Mesodermal cell (in vitro differentiated cells): Measurements from ENCODE around the gene HDAC4.

Source experiments
- H3K27ac ChIP-seq: 2 replicates; pipeline ENCODE4 v1.7.0; 2013; ENCODE audit warnings: mild to moderate bottlenecking, low read depth, low read length, moderate library complexity; ENCODE audit not compliant: severe bottlenecking
- H3K36me3 ChIP-seq: 2 replicates; pipeline ENCODE4 v1.7.1; 2013; ENCODE audit warnings: mild to moderate bottlenecking, low read length, moderate library complexity; ENCODE audit not compliant: control insufficient read depth, insufficient read depth
- H3K4me1 ChIP-seq: one replicate; pipeline ENCODE4 v1.7.1; 2013; ENCODE audit warnings: mild to moderate bottlenecking, low read length; ENCODE audit not compliant: insufficient read depth, control insufficient read depth, poor library complexity, severe bottlenecking
- H3K4me3 ChIP-seq: 2 replicates; pipeline ENCODE4 v1.7.0; 2013; ENCODE audit warnings: low read length, control low read depth, mild to moderate bottlenecking; ENCODE audit not compliant: insufficient read depth, poor library complexity, severe bottlenecking; ENCODE audit errors: extremely low read depth
- H3K9me3 ChIP-seq: 2 replicates; pipeline ENCODE4 v1.7.1; 2013; ENCODE audit warnings: mild to moderate bottlenecking, low read length, moderate library complexity; ENCODE audit not compliant: control insufficient read depth
- WGBS, 2 experiments: methylation state at CpG; one replicate each; pipeline ENCODE4 v1.1.5; 2013; ENCODE audit warnings: missing lambda C conversion rate in 2 of 2; ENCODE audit not compliant: insufficient coverage in 2 of 2; 5-methylcytosine and 5-hydroxymethylcytosine counted together

Gene HDAC4

DNA sequence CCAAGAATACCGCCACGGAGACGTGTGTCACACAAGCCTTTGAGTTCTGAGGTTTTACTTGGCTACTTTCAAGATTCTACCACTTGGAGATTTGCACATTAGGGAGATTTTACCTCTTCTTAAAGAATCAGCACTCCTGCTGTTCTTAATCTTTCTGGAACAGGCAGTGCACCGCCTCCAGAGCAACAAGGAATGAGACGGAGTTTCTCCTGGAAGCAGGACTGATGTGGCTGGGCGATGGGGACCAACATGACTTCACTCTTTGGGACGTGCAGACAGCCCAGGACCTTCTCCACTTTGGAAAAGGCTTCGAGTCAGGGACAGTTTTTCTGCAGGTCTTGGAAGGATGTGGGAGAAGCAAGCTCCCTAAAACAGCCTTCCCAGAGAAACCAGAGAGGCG is 255.2 kb downstream of the HDAC4 start:
- Histone ChIP-seq H3K4me3 (no peak overlapping the region), H3K9me3 (no peaks in the 10 kb centered on the region), H3K36me3 (peaks cover 12% of the 10 kb centered on the region), H3K4me1 (no peaks in the 10 kb centered on the region), H3K27ac (no peak overlapping the region)
- WGBS, 2 experiments, result 92 to 95% methylated on average over 8 to 9 of the region's 9 CpGs

DNA sequence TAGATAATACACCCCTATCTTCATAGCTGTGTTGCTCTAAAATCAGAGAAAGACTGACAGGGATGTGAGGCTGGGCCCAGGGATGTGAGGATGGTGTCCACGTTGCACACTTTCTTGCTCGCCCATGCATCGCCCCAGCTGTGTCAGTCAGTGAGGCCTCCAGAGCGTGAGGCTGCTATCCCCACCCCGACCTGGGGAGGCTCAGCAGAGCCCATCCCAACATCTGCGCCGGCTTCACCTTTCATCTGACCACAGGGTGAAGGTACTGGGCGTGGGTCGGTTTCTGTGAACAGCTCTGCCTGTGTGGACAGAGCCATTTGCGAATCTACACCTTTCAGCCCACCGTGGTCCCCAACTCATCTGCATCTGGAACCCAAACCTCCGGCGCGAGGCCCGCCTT is 255.7 kb downstream of the HDAC4 start:
- H3K36me3 ChIP-seq, result peaks cover 12% of the 10 kb centered on the region
- 94 to 95% methylated on average over 15 of the region's 15 CpGs for WGBS, 2 experiments

DNA sequence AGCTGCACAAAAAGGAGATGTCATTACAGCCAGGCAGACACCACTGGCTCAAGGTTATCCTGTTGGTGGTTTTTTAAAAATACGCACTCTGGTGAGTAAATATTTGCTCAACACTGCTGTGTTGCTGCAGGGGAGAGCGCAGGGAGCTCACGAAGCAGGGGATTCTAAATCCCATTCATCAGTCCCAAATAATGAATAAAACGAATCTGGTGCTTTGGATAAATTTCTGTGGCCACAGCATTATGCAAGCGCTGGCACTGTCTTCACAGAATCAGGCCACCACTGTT is 256.2 kb downstream of the HDAC4 start:
- Histone ChIP-seq H3K27ac (no peak overlapping the region), H3K4me3 (no peak overlapping the region), H3K36me3 (peaks cover 13% of the 10 kb centered on the region), H3K9me3 (no peaks in the 10 kb centered on the region), H3K4me1 (no peaks in the 10 kb centered on the region)
- WGBS, 2 experiments, result 94 to 100% methylated on average over 3 to 5 of the region's 5 CpGs

More for the DNA sequence above, 255.7 kb downstream of the HDAC4 start:
- H3K4me1 ChIP-seq, result no peaks in the 10 kb centered on the region
- H3K27ac ChIP-seq, result no peak overlapping the region
- no peaks in the 10 kb centered on the region for H3K9me3 ChIP-seq
- no peak overlapping the region for H3K4me3 ChIP-seq

DNA sequence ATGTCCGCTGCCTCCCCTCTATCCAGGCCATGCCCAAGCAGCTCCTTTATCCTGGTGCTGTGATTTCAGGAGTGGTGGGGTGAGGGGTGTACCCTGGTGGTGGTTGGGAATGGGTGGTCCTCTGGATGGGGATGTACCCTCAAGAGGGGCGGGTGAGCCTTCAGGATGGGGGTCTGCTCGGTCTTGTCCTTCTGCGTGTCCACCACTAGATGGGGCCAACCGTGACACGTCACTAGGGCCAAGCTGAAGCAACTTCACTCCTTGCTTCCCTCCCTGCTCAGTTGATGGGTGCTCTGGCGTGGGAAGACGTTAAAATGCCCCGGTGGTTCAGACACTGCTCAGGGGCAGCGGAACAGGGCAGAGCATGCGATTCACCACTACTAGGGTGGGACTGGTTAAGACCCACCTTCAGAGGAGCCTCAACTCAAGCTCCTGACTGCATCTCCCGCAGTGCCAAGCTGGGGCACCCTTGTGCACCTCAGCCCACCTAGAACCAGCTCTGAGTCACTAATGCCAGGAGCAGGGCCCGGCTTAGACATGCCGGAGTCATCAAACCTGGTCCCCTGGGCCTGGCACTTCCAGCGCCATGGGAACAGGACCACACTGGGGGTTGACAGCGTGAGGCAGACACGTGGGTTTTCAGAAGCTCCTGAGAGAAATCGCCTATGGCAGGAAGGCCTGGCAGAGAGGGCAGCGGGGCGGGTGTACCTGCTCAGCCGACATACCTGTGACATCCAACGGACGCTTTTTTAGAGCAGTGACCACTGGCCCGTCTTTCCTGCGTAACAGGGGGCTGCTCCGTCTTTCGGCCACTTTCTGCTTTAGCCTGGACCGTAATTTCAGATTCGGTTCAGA is 256.7 kb downstream of the HDAC4 start:
- H3K9me3 ChIP-seq, result no peaks in the 10 kb centered on the region
- H3K4me1 ChIP-seq, result no peaks in the 10 kb centered on the region
- no peak overlapping the region for H3K27ac ChIP-seq
- H3K36me3 ChIP-seq, result peaks cover 15% of the 10 kb centered on the region
- no peak overlapping the region for H3K4me3 ChIP-seq
- WGBS, 2 experiments, result 85% methylated on average over 25 to 28 of the region's 29 CpGs

DNA sequence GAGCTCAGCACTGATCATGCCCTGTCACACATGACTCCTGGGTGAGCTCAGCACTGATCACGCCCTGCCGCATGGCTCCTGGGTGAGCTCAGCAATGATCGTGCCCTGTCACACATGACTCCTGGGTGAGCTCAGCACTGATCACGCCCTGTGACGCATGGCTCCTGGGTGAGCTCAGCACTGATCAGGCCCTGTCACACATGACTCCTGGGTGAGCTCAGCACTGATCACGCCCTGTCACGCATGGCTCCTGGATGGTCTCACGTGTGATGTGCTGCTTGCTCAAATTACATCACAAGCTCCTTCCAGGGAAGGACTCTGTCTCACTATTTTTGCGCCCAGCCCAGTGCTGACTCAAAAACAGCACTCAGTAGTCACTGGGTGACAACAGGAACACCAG is 258.0 kb downstream of the HDAC4 start:
- Histone ChIP-seq H3K27ac (no peak overlapping the region), H3K9me3 (no peaks in the 10 kb centered on the region), H3K36me3 (peaks cover 19% of the 10 kb centered on the region), H3K4me1 (no peaks in the 10 kb centered on the region), H3K4me3 (no peak overlapping the region)
- WGBS, 2 experiments, result 95 to 97% methylated on average over 8 to 9 of the region's 9 CpGs

DNA sequence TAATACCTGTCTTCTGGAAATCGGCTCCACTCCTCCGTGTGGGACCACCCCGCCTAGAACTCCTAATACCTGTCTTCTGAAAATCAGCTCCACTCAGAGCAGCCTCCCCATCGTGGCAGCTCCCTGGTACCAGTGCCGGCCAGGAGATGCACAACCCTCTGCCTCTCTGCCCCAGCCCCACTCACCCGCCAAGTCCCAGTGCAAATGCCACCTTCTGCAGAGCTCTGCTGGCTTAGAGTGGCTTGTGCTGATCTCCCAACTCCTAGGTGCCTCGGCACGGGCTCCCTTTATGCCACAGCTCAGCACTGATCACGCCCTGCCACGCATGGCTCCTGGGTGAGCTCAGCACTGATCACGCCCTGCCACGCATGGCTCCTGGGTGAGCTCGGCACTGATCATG is 258.5 kb downstream of the HDAC4 start:
- Histone ChIP-seq H3K4me1 (no peaks in the 10 kb centered on the region), H3K4me3 (no peak overlapping the region), H3K36me3 (peaks cover 24% of the 10 kb centered on the region), H3K27ac (no peak overlapping the region), H3K9me3 (no peaks in the 10 kb centered on the region)
- 93 to 97% methylated on average over 12 to 13 of the region's 13 CpGs for WGBS, 2 experiments

DNA sequence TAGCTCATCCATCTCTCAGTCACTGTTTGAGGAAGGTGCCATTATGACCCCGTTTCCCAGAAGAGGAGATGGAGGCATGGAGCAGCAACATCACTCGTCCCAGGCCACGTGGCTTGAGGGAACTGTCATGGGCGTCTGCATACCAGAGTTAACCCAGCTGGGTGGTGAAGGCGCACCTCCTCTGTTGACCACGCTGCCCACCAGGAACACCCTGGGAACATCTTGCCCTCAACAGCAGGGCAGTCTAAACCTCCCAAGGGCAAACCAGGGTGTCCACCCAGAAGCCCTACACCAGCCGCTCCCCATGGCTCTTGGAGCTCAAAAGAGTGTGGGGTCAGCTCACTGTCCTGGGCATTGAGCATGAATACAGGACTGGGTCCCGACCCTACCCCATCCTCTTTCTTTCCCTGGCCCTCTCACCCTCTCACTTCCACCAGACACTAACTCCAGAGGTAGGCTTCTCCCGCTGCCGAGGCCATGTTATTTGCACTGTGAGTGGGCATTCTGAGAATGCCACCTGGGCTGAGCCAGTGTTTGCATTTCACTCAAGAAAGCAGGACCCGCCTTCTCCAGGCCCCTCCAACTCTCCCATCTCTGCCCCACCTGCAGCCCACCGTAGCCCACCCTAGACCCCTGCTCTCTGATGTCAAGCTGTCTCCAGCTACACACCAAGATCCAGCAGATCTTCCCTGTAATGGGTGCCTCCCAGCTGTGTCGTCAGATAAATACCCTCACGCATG is 259.6 kb downstream of the HDAC4 start:
- H3K27ac ChIP-seq, result no peak overlapping the region
- H3K36me3 ChIP-seq, result peaks cover 30% of the 10 kb centered on the region
- H3K4me3 ChIP-seq, result no peak overlapping the region
- no peaks in the 10 kb centered on the region for H3K4me1 ChIP-seq
- WGBS, 2 experiments, result 94 to 96% methylated on average over 11 to 14 of the region's 14 CpGs
- H3K9me3 ChIP-seq, result no peaks in the 10 kb centered on the region

DNA sequence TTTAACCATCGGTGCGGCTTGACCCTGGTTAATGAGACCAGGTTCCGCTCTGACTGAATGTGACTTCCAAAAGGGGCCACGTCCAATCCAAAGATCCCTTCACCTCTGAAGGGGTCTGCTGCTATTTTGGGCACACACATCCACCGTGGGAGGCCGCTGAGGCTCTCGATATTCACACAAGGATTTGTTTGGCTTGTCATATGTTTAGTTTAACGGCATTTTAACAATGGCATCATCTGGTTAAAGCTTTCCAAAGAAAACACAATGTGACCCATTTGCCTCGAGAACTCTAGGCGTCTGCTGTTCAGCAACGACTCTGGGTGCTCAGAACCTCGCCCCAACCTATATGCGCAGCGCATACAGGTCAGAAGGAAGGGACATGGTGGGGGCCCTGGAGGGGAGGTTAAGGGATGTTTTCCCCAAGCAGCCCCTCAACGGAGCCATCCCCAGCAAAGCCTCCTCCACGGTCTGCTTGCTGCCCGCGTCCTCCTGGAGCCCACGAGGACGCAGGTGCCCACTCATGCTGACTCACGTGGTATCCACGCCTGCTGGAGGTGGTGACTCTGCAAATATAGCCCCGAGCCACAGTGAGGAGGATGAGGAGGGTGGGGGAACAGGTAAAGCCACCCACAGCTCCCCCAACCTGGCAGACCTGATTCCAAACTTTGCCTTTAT is 260.3 kb downstream of the HDAC4 start:
- WGBS, 2 experiments, result 90 to 97% methylated on average over 21 to 23 of the region's 23 CpGs
- no peaks in the 10 kb centered on the region for H3K9me3 ChIP-seq
- H3K27ac ChIP-seq, result no peak overlapping the region
- no peaks in the 10 kb centered on the region for H3K4me1 ChIP-seq
- H3K36me3 ChIP-seq, result peaks cover 33% of the 10 kb centered on the region
- no peak overlapping the region for H3K4me3 ChIP-seq

DNA sequence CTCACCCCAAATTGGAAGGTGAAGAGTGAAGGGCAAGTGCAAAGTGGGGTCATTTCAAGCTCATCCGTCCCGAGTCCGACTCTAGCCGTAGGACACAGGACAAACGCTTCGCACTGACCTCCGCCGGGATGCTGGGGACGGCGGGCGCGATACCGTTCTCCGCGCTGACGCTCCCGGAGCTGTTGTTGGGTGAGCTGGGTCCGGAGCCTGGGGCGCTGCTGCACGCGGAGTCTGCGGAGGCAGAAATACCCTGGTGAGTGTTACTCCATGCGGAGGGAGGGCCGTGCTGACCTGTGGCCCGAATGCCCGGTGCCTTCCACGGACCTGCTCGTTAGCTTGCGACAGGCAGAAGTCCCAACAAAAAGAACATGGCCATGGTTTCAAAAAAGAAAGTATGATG is 261.3 kb downstream of the HDAC4 start:
- peaks cover 33% of the 10 kb centered on the region for H3K36me3 ChIP-seq
- H3K9me3 ChIP-seq, result no peaks in the 10 kb centered on the region
- H3K27ac ChIP-seq, result no peak overlapping the region
- 96% methylated on average over 23 to 26 of the region's 29 CpGs for WGBS, 2 experiments
- H3K4me1 ChIP-seq, result no peaks in the 10 kb centered on the region
- no peak overlapping the region for H3K4me3 ChIP-seq

DNA sequence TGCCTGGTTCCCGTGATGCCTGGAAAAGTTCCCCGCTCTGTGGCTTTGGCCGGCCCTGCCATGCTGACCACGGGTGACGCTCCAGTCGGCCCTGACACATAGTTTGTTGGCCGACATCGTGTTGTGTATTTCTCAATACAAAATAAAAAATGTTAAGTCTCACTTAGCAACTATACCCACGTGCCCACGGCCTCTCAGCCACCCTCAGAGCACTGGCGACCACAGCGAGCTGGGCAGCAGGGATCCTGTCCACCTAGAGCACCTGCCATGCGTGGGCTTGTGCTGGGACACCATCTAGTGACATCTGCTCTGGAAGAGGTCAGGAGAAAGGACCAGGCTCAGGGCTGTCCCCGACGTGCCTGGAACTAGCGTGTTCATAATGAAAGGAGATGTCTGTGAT is 261.7 kb downstream of the HDAC4 start:
- H3K9me3 ChIP-seq, result no peaks in the 10 kb centered on the region
- no peaks in the 10 kb centered on the region for H3K4me1 ChIP-seq
- 93 to 95% methylated on average over 12 to 14 of the region's 16 CpGs for WGBS, 2 experiments
- H3K27ac ChIP-seq, result no peak overlapping the region
- H3K36me3 ChIP-seq, result peaks cover 32% of the 10 kb centered on the region
- no peak overlapping the region for H3K4me3 ChIP-seq
